ENCODE measurements around the gene KLF5. TPM values are rescaled to one million over a fixed set of nuclear protein-coding genes. Genes with fewer than 3 reads are reported as not detected.

The KLF5 gene
- polyA plus RNA-seq, result 100 to 1,000 TPM; 126 to 230 (median 160) TPM
- long read RNA-seq, donor 1, result 0 reads
- long read RNA-seq, donor 2, transcript KLF5-201 (4 exons, 3,566 nt), result major isoform, 18 of 45 reads
- long read RNA-seq, donor 2, partial matches to known transcripts, result 27 of 45 reads
- long read RNA-seq, donor 2, other reads (novel, unspliced or antisense), result 0 of 45 reads
- long read RNA-seq, donor 3, transcript KLF5-201 (4 exons, 3,566 nt), result major isoform, 7 of 77 reads
- long read RNA-seq, donor 3, partial matches to known transcripts, result 70 of 77 reads
- long read RNA-seq, donor 3, other reads (novel, unspliced or antisense), result 0 of 77 reads
- long read RNA-seq, donor 4, partial matches to known transcripts, result 0 of 1 reads
- long read RNA-seq, donor 4, other reads (novel, unspliced or antisense), result 0 of 1 reads
- long read RNA-seq, donor 5, transcript KLF5-201 (4 exons, 3,566 nt), result major isoform, 8 of 30 reads
- long read RNA-seq, donor 5, partial matches to known transcripts, result 22 of 30 reads
- long read RNA-seq, donor 5, other reads (novel, unspliced or antisense), result 0 of 30 reads
- long read RNA-seq, donor 6, transcript KLF5-201 (4 exons, 3,566 nt), result major isoform, 26 of 74 reads
- long read RNA-seq, donor 6, partial matches to known transcripts, result 48 of 74 reads
- long read RNA-seq, donor 6, other reads (novel, unspliced or antisense), result 0 of 74 reads
- long read RNA-seq, donor 7, result 0 reads
- long read RNA-seq, donor 8, result 0 reads
- long read RNA-seq, donor 9, partial matches to known transcripts, result 16 of 18 reads
- long read RNA-seq, donor 9, other reads (novel, unspliced or antisense), result 0 of 18 reads
- long read RNA-seq, donor 10, transcript KLF5-201 (4 exons, 3,566 nt), result major isoform, 52 of 114 reads
- long read RNA-seq, donor 10, partial matches to known transcripts, result 62 of 114 reads
- long read RNA-seq, donor 10, other reads (novel, unspliced or antisense), result 0 of 114 reads

- H3K4me1 ChIP-seq (ENCODE audit: control insufficient read depth in 3 of 3, insufficient read depth in 2 of 3, low read depth in 1 of 3, low read length in 2 of 3), result peaks cover 0 to 9% (median 4%) of the 10 kb centered on the region in 3 donors
- WGBS, 3 donors, result 0 to 1% (median 0%) methylated on average over 48 to 93 of the region's 93 CpGs
- peak within 1 kb of the TSS; percentile 91 to 99 (median 91) for H3K27ac ChIP-seq (ENCODE audit: low read depth in 1 of 3, low read length in 2 of 3)
- H3K4me3 ChIP-seq (ENCODE audit: low read depth in 1 of 3, low read length in 3 of 3), result peak within 1 kb of the TSS; percentile 69 to 100 (median 90)
- H3K9me3 ChIP-seq (ENCODE audit: control insufficient read depth in 2 of 2, insufficient read depth in 1 of 2, low read depth in 1 of 2, low read length in 1 of 2), result no peaks in the 10 kb centered on the region
- no peak for FAIRE-seq
- peaks cover 2 to 19% (median 9%) of the 10 kb centered on the region in 3 donors for H3K36me3 ChIP-seq (ENCODE audit: control insufficient read depth in 3 of 3, insufficient read depth in 2 of 3, low read depth in 1 of 3, low read length in 3 of 3)
- peak; percentile 97 to 99 for DNase-seq
- peaks cover 0 to 5% (median 0%) of the 10 kb centered on the region in 3 donors for H3K27me3 ChIP-seq (ENCODE audit: control insufficient read depth in 3 of 3, insufficient read depth in 3 of 3, low read length in 3 of 3)
Measured at GRCh38 chr13:73058736-73059459, at the start of gene KLF5. TSS of gene KLF5 (plus strand) at chr13:73059005. CDS start at chr13:73059328, 323 bp downstream.

- DNase-seq (no peak), FAIRE-seq (no peak)
- peaks cover 0 to 10% (median 0%) of the 10 kb centered on the region in 3 donors for H3K36me3 ChIP-seq (ENCODE audit: control insufficient read depth in 3 of 3, insufficient read depth in 2 of 3, low read depth in 1 of 3, low read length in 3 of 3)
- H3K27me3 ChIP-seq (ENCODE audit: control insufficient read depth in 3 of 3, insufficient read depth in 3 of 3, low read length in 3 of 3), result no peaks in the 10 kb centered on the region
- no peak overlapping the region for H3K4me3 ChIP-seq (ENCODE audit: low read depth in 1 of 3, low read length in 3 of 3)
- no peaks in the 10 kb centered on the region for H3K9me3 ChIP-seq (ENCODE audit: control insufficient read depth in 2 of 2, insufficient read depth in 1 of 2, low read depth in 1 of 2, low read length in 1 of 2)
- peaks cover 0 to 15% (median 6%) of the 10 kb centered on the region in 3 donors for H3K4me1 ChIP-seq (ENCODE audit: control insufficient read depth in 3 of 3, insufficient read depth in 2 of 3, low read depth in 1 of 3, low read length in 2 of 3)
- H3K27ac ChIP-seq (ENCODE audit: low read depth in 1 of 3, low read length in 2 of 3), result no peak overlapping the region
- 90 to 96% (median 91%) methylated on average over 5 of the region's 5 CpGs for WGBS, 3 donors
Measured at GRCh38 chr13:73011751-73012150, 47.1 kb upstream of the KLF5 start.

GRCh38 chr13:73015805-73016204 lies 43.0 kb upstream of the KLF5 start:
- FAIRE-seq (peak; percentile 65), DNase-seq (no peak)
- Histone ChIP-seq H3K4me3 (ENCODE audit: low read depth in 1 of 3, low read length in 3 of 3) (no peak overlapping the region), H3K9me3 (ENCODE audit: control insufficient read depth in 2 of 2, insufficient read depth in 1 of 2, low read depth in 1 of 2, low read length in 1 of 2) (no peaks in the 10 kb centered on the region), H3K27me3 (ENCODE audit: control insufficient read depth in 3 of 3, insufficient read depth in 3 of 3, low read length in 3 of 3) (no peaks in the 10 kb centered on the region), H3K4me1 (ENCODE audit: control insufficient read depth in 3 of 3, insufficient read depth in 2 of 3, low read depth in 1 of 3, low read length in 2 of 3) (peaks cover 0 to 3% (median 0%) of the 10 kb centered on the region in 3 donors), H3K27ac (ENCODE audit: low read depth in 1 of 3, low read length in 2 of 3) (no peak overlapping the region), H3K36me3 (ENCODE audit: control insufficient read depth in 3 of 3, insufficient read depth in 2 of 3, low read depth in 1 of 3, low read length in 3 of 3) (peaks cover 0 to 15% (median 0%) of the 10 kb centered on the region in 3 donors)
- 88 to 96% (median 91%) methylated on average over 1 of the region's 1 CpG for WGBS, 3 donors

- H3K36me3 ChIP-seq (ENCODE audit: control insufficient read depth in 3 of 3, insufficient read depth in 2 of 3, low read depth in 1 of 3, low read length in 3 of 3), result peaks cover 0 to 15% (median 0%) of the 10 kb centered on the region in 3 donors
- no peaks in the 10 kb centered on the region for H3K27me3 ChIP-seq (ENCODE audit: control insufficient read depth in 3 of 3, insufficient read depth in 3 of 3, low read length in 3 of 3)
- H3K27ac ChIP-seq (ENCODE audit: low read depth in 1 of 3, low read length in 2 of 3), result no peak overlapping the region
- DNase-seq (no peak), FAIRE-seq (no peak)
- H3K4me1 ChIP-seq (ENCODE audit: control insufficient read depth in 3 of 3, insufficient read depth in 2 of 3, low read depth in 1 of 3, low read length in 2 of 3), result no peaks in the 10 kb centered on the region
- 75 to 95% (median 79%) methylated on average over 1 of the region's 1 CpG for WGBS, 3 donors
- no peak overlapping the region for H3K4me3 ChIP-seq (ENCODE audit: low read depth in 1 of 3, low read length in 3 of 3)
- H3K9me3 ChIP-seq (ENCODE audit: control insufficient read depth in 2 of 2, insufficient read depth in 1 of 2, low read depth in 1 of 2, low read length in 1 of 2), result no peaks in the 10 kb centered on the region
Measured at GRCh38 chr13:73018336-73018735, 40.5 kb upstream of the KLF5 start.

GRCh38 chr13:73025217-73026012 lies 33.4 kb upstream of the KLF5 start:
- Histone ChIP-seq H3K4me3 (ENCODE audit: low read depth in 1 of 3, low read length in 3 of 3) (no peak overlapping the region), H3K9me3 (ENCODE audit: control insufficient read depth in 2 of 2, insufficient read depth in 1 of 2, low read depth in 1 of 2, low read length in 1 of 2) (no peaks in the 10 kb centered on the region), H3K4me1 (ENCODE audit: control insufficient read depth in 3 of 3, insufficient read depth in 2 of 3, low read depth in 1 of 3, low read length in 2 of 3) (no peaks in the 10 kb centered on the region), H3K27ac (ENCODE audit: low read depth in 1 of 3, low read length in 2 of 3) (no peak overlapping the region), H3K36me3 (ENCODE audit: control insufficient read depth in 3 of 3, insufficient read depth in 2 of 3, low read depth in 1 of 3, low read length in 3 of 3) (no peaks in the 10 kb centered on the region), H3K27me3 (ENCODE audit: control insufficient read depth in 3 of 3, insufficient read depth in 3 of 3, low read length in 3 of 3) (no peaks in the 10 kb centered on the region)
- DNase-seq (no peak), FAIRE-seq (peak; percentile 23)
- 83 to 89% (median 86%) methylated on average over 5 of the region's 5 CpGs for WGBS, 3 donors

- DNase-seq (no peak), FAIRE-seq (no peak)
- Histone ChIP-seq H3K9me3 (ENCODE audit: control insufficient read depth in 2 of 2, insufficient read depth in 1 of 2, low read depth in 1 of 2, low read length in 1 of 2) (no peaks in the 10 kb centered on the region), H3K4me1 (ENCODE audit: control insufficient read depth in 3 of 3, insufficient read depth in 2 of 3, low read depth in 1 of 3, low read length in 2 of 3) (peaks cover 0 to 8% (median 0%) of the 10 kb centered on the region in 3 donors), H3K27ac (ENCODE audit: low read depth in 1 of 3, low read length in 2 of 3) (no peak overlapping the region), H3K36me3 (ENCODE audit: control insufficient read depth in 3 of 3, insufficient read depth in 2 of 3, low read depth in 1 of 3, low read length in 3 of 3) (no peaks in the 10 kb centered on the region), H3K27me3 (ENCODE audit: control insufficient read depth in 3 of 3, insufficient read depth in 3 of 3, low read length in 3 of 3) (no peaks in the 10 kb centered on the region), H3K4me3 (ENCODE audit: low read depth in 1 of 3, low read length in 3 of 3) (no peak overlapping the region)
- 95 to 100% (median 97%) methylated on average over 2 of the region's 2 CpGs for WGBS, 3 donors
Measured at GRCh38 chr13:73034901-73035300, 23.9 kb upstream of the KLF5 start.

- Histone ChIP-seq H3K4me3 (ENCODE audit: low read depth in 1 of 3, low read length in 3 of 3) (no peak overlapping the region), H3K9me3 (ENCODE audit: control insufficient read depth in 2 of 2, insufficient read depth in 1 of 2, low read depth in 1 of 2, low read length in 1 of 2) (no peaks in the 10 kb centered on the region), H3K27ac (ENCODE audit: low read depth in 1 of 3, low read length in 2 of 3) (no peak overlapping the region), H3K4me1 (ENCODE audit: control insufficient read depth in 3 of 3, insufficient read depth in 2 of 3, low read depth in 1 of 3, low read length in 2 of 3) (peaks cover 0 to 8% (median 0%) of the 10 kb centered on the region in 3 donors), H3K36me3 (ENCODE audit: control insufficient read depth in 3 of 3, insufficient read depth in 2 of 3, low read depth in 1 of 3, low read length in 3 of 3) (no peaks in the 10 kb centered on the region), H3K27me3 (ENCODE audit: control insufficient read depth in 3 of 3, insufficient read depth in 3 of 3, low read length in 3 of 3) (no peaks in the 10 kb centered on the region)
- 66 to 79% (median 79%) methylated on average over 2 of the region's 2 CpGs for WGBS, 3 donors
- DNase-seq, result no peak
- FAIRE-seq, result no peak
Measured at GRCh38 chr13:73035660-73036059, 23.1 kb upstream of the KLF5 start.

All from small intestine (tissue), 16 donors.